HG02852 (cell line): Measurements from ENCODE around the gene HYDIN.

Experiments used
- ATAC-seq: cut with Tn5 transposase; IDR thresholded peaks from one replicate; pipeline ENCODE4 v1.9.1; 2021; ENCODE audit warnings: mild to moderate bottlenecking, moderate library complexity; ENCODE audit not compliant: unreplicated experiment

Gene HYDIN

DNA sequence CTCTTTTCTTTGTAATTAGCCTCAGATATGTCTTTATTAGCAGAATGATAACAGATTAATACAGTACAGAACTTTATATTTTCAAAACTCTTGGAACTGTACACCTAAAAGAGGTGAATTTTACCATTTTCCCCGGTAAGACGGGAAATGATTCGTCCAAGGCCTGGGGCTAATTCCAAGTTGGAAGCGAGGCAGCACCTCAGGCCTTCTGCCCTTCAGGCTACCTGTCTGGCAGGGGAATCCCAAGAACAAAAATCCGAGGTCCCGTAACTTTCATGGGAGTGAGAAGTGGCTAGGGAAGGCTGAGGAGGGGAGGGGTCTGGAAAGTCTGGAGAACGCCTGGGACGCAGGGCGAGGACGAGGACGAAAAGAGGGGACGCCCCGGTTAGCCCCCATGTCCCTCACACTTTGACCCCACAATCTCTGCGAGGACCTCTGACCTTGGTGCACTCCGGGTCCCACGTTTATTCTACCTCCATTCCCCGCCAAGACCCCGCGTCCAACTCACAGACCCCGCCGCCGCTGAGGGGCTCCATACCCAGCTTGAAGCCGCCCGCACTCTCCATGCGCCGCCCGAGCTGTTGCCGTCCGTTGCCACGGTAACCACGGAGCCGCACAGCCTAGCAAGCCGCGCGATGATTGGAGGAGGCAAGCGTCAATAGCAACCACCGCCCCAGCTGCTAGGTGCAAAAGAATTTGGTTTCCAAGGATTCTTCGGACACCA, at the start of gene HYDIN:
HYDIN (minus strand) TSS at position 601 of the 724 bp plus-strand sequence. CDS start 43,827 bp downstream, outside the sequence.
- no peak for ATAC-seq

DNA sequence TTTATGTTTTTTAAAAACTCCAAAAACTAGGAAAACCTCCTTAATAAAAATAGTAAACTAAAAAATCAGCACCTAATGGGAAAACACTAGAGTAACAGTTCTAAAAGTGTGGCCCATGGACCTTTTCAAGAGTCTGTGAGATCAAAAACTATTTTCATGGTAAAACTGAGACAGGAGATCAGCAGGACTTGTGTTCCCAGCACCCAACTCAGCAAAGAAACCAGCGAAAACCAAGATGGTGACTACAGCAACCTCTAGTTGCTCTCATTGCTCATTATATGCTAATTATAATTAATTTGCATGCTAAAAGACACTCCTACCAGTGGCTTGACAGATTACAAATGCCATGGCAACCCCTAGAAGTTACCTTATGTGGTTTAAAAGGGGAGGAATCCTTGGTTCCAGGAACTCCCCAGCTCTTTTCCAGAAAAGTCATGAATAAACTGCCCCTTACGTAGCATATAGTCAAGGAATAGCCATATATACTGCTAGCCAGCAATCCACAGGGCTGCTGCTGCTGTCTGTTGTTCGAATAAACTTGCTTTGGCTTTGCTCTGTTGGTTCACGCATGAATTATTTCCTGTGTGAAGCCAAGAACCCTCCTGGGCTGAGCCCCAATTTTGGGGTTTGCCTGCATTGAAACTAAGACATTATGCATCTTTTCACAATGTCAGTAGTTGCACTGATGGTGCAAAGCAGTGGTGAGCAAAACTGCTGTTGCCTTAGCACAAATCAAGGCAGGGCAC, 46.2 kb upstream of the HYDIN start:
- no peak for ATAC-seq

DNA sequence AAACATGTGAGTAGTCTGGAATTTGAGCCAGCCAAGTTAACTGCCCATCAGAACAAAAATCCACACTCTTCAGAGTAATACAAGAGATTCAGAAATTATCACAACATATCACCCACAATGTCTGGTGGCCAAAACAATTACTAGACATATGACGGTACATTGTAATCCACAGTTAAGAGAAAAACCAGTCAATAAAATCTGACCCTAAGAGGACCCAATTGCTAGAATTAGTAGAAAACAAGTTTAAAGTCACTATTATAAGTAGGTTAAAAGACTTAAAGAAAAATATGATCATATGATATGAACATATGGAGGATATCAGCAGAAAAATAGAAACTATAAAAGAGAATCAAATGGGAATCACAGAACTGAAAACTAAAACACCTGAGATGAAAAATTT, 42.9 kb upstream of the HYDIN start:
- no peak for ATAC-seq

DNA sequence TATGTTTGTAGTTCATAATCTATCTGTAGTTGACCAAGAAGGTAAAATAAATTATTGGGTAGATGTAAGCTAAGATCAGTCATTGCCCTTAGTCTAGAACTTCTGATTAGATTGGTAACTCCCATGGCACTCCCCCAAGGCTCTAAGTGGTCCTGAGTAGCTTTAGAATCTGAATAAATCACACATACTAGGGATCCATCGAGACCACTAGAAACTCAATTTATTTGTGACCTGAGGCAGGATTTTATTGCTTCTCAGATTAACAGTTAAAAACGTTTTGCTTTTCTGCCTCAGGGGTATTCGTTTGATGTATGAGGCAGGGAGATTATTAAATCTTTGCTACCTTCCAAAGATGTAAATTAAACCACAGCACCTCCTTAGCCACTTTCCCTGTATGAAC, 33.8 kb upstream of the HYDIN start:
- no peak for ATAC-seq

DNA sequence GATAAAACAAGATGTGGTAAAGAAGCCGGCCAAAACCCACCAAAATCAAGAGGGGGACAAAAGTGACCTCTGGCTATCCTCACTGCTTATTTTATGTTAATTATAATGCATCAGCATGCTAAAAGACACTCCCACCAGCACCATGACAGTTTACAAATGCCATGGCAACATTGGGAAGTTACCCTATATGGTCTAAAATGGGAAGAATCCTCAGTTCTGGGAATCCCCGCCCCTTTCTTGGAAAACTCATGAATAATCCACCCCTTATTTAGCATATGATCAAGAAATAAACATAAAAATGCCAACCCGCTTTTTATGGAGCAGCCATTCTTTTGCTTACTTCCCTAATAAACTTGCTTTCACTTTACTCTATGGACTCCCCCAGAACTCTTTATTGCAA, 33.1 kb upstream of the HYDIN start:
- ATAC-seq: no peak

DNA sequence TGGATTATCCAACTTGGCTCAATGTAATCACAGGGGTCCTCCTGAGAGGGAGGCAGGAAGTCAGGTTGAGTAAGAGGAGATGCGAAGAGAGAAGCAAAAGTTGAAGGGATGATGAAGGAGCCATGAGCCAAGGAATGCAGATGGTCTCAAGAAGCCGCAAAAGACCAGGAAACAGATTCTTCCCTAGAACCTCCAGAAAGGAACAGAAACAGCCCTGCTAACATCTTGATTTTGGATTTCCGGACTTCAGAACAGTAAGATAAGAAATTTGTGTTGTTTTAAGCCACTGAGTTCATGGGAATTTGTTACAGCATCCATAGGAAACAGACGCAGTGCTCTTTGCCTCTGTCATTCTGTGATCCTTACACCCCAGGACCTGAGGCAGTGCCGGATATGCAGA, 31.9 kb upstream of the HYDIN start:
- ATAC-seq: no peak

DNA sequence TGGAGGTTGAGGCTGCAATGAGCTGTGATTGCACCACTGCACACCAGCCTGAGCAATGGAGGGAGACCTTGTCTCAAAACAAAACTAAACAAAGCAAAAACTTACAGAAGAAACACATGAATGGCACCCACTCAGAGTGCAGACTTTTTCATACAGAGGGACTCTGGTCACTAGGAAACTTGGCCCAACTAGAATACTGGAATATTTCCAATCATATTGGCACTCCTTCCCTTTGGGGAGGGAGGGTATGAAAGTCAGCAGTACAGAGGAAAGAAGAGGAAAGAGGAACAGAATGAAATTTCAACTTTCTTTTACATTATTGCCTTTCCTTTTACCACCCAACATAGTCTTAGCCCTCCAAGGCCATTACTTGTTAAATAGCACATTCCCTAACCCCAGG, 30.5 kb upstream of the HYDIN start:
- ATAC-seq: no peak

DNA sequence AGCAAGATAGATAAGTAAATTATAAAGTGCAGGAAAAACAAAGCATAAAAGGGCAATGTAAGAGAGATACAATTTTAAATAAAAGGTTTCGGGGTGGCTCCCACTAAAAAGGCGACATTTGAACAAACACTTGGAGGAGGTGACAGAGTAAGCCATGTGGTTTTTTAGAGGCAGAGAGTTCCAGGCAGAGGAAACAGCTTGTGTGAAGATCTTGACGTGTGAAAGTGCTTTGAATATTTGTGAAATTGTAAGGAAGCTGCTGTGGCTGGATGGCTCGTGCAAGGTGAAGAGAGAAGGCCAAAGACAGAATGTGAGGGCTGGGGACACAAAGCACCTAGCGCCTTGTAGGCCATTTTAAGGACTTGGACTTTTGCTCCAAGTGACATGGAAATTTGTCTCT, 28.6 kb upstream of the HYDIN start:
- no peak for ATAC-seq

DNA sequence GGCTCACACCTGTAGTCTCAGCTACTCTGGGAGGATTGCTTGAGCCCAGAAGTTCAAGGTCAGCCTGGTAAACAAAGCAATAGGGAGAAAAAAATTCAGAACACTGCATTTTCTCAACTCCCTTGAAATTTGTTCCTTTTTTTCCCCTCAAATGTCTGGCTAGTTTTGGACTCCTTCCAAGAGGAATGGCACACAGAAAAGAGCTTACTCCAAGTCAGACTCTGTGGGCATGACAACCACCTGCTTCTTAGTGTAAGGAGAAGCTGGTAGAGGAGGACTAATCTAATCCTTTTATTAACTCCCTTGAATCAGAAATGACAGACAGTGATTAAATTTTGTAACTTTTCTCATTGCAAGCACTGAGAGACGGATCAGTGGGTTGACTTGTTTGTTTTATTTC, 27.9 kb upstream of the HYDIN start:
- no peak for ATAC-seq

DNA sequence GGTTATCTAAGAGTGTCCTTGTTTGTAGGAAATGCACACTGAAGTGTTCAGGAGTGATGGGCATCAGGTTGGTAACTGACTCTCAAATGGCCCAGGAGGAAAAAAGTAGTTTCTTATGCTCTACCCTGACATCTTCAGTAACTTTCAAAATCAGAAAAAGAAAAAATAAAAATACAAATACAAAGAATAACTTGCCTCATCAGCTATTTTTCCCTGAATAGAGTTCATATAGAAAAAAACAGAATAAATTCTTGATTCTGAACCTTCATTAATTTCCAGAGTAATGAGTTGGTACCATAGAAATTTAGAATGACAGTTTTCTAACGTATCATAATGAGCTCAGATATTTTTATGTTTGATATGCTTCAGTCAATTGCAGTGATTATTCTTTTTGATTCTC, 27.2 kb upstream of the HYDIN start:
- ATAC-seq: no peak

DNA sequence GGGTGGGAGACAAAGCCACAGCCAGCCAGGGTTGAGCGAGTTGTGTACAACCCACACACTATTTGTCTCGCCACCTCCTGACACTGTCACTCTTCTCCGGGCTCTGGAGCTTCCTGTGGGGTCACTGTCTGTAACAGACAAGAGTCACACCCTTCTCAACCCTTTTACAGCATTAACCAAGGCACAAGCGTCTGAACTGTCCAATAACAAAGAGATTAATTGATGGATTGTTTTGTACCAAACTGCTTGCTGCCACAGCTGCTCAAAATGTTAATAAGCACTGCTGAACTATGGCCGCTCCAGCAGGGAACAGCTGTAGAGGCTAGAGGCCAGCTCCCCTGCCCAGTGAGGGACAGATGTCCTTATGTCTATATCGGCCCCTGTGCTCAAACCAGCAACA, 25.2 kb upstream of the HYDIN start:
- no peak for ATAC-seq

DNA sequence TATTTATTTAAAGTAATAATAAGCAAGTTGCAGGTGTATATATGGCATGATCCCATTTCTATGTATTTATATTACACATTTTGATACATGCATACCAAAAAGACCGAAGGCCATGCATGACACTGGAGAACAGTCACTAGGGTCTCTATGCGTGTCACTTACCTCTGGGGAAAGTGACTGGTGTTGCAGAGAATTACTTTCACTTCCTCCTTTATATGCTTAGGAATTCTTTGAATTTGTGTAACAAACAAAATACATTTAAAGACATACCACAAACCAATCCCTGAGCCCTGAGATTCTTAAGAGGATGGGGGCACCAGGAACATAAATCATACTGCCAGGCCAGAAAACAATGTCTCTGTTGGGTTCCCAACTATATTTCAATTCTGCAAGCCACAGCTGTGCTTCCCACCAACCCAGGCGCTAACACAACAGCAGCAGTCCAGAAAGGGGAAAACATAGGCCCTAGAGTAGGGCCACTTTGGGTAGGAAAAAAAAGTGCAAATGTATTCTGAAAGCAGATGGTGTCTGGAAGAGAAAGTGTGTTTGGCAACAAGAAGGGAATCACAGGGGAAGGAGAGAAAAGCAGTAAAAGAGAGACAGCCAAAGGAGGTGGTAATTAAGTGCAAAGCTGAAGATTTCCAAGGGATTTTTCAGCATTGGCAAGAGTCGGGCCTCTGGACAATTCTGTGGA, 24.5 kb upstream of the HYDIN start:
- no peak for ATAC-seq

DNA sequence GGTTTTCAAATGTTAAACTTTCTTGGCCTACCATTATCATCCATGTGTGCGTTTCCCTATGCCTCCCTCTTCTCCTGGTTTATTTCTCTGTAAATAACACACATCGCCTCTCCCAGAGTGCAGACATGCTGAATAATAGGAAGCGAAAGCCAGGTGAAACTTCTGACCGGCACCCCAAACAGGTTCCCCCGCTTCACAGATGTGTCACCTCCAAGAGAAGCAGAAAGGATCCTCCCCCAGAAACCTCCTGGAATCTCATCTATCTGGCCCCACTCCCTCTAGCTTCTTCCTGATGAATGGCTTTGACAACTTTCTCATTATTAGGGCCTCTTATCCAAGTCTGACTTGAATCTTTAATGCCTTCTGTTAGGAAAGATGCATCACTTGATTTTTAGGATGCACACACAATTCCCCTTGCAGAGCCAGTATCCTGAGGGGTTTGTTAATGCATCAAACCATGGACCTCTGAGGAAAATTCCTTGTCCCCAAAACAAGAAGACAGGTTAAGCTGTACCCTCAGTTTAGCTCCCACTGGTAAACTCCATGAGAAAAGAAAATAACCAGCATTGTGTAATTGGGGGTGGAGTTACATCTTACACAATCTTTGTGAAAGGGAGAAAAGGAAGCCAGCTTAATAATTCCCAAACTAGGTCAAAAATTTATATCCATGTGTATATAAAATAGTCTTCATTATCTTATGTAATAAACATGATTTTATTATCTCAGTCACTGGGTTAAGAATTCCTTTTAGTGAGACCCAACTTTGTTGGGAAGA, 20.1 kb upstream of the HYDIN start:
- no peak for ATAC-seq

DNA sequence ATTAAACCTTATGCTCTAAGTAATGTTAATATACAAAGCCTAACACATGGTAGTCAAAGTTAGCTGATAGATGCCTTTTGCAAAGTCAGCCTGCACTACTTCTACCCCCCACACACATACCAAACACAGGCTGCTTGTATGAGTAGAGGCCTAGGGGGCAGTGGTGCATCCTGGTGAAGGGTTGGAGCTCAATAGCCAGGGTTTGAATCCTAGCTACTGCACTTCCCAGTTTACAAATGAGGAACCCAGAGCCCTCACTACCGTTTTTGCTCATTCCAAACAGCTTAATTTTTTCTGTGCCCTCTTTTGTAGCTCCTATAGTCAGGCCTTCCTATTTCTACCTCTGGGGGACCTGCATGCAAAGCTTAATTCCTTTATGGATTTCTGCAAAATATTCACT, 18.9 kb upstream of the HYDIN start:
- no peak for ATAC-seq

DNA sequence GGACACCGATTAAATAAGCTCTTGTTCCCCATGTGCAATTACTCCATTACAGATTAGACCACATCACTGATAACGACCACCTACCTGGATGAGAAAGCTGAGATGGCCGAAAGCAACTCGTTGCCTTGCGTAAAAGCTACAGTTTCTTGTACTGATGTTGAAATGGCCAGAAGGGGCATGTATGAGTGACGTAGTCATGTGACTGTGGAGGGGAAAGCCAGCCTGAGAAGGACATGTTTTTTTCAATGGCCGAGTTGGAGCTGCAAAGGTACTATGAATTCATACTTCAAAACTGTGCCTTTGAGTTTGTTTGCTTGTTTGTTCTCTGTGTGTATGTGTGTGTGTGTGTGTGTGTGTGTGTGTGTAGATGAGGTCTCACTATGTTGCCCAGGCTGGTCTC, 17.0 kb upstream of the HYDIN start:
- no peak for ATAC-seq

DNA sequence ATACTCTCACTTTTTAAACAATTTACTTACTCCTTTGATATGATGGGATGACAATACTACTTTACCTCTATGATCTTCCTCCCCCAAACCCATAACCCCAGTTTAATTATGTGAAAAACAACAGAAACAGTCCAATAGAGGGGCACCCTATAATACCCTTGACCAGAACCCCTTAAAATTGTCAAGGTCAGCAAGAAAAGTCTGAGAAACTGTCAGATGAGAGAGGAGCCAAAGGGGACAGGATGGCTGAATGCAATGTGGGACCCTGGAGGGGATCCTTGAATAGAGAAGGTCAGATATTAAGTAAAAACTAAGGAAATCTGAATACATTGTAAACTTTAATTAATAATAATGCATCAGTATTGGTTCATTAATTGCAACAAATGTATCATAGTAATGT, 15.8 kb upstream of the HYDIN start:
- no peak for ATAC-seq

DNA sequence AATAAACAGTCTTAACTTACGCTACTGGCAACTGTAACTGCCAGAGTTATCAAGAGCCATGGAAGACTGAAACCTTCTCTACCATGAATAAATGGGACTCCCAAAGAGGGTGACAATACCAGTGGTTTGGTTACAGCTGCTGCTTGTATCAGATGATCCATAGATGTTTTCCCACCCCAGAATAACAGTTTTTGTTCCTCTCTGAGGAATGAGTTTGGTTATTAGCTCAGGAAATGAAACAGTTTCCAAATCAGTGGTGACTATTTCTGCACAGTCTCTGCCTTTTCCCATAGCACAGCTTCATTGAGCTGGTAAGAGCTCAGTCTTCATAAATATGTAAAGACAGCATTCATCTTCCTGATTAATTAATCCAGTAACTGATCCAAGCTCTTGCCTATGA, 14.0 kb upstream of the HYDIN start:
- ATAC-seq: no peak

DNA sequence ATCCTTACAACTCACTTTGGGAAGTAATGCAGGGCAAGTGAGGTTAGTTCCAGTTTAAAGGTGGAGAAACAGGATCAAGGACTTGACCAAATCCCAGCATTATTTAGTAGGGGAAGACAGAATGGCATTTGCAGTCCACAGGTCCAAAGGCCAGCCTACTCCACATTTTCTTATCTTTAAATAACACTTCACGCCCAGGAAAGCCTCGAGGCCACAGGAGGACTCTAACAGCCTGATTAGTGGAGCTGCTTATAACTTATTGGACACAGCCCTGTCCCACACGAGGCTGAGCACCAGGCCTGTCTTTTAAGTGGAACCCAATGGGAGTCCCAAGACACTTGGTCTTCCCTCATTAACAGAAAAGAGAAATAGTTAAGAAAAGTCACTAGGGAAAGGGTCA, 12.1 kb upstream of the HYDIN start:
- no peak for ATAC-seq

DNA sequence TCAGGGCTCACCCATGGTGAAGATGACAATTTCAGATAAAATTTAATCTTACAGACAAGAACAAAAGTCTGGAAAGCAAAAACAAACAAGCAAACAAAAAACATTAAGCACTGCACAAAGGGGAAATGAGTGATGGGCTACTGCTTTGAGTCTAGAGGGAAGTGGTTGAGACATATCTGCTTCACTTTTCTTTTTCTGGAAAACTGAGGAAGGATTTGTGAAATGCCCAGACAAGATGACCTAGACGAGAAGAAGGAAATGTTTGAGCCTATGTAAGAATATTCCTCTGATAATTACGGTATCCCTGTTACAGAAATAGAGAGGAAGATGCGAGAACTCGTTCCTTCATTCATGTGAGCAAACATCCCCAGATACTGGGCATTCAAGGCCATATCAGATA, 11.5 kb upstream of the HYDIN start:
- no peak for ATAC-seq

DNA sequence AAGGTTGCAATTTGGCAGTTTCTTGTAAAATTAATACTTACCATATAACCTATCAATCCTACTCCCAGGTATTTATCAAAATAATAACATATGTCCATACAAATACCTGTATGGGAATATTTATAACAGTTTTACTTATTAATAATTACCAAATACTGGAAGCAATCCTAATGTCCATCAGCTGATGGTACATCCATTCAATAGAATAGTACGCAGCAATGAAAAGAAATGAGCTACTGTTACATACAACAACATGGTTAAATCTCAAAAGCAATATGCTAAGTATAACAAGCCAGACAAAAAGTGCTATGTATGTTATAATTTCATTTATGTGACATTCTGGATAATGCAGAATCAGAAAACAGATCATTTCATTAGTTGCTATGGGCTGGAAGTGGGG, 1.2 kb downstream of the HYDIN start:
- no peak for ATAC-seq
